IPS-18c (cell line): ENCODE results near the gene HOXA13.

ENCODE experiments used
- H3K4me3 ChIP-seq: 2 replicates; pipeline ENCODE4 v1.7.0; 2013; ENCODE audit warnings: low read depth, mild to moderate bottlenecking, low read length, moderate library complexity; ENCODE audit not compliant: insufficient read depth
- H3K9me3 ChIP-seq: one replicate; pipeline ENCODE4 v1.6.1; 2013; ENCODE audit warnings: mild to moderate bottlenecking, low read length, moderate library complexity; ENCODE audit not compliant: control insufficient read depth, insufficient read depth

The HOXA13 gene

GRCh38 chr7:27151341-27151930 lies 48.5 kb downstream of the HOXA13 start:
- Histone ChIP-seq H3K9me3 (peaks cover 2% of the 10 kb centered on the region), H3K4me3 (no peak overlapping the region)

- peaks cover 2% of the 10 kb centered on the region for H3K9me3 ChIP-seq
- peak overlapping the region; percentile 22; the same call in 1 of the 2 replicates for H3K4me3 ChIP-seq
Measured at GRCh38 chr7:27150568-27151340, 49.1 kb downstream of the HOXA13 start.

DNA sequence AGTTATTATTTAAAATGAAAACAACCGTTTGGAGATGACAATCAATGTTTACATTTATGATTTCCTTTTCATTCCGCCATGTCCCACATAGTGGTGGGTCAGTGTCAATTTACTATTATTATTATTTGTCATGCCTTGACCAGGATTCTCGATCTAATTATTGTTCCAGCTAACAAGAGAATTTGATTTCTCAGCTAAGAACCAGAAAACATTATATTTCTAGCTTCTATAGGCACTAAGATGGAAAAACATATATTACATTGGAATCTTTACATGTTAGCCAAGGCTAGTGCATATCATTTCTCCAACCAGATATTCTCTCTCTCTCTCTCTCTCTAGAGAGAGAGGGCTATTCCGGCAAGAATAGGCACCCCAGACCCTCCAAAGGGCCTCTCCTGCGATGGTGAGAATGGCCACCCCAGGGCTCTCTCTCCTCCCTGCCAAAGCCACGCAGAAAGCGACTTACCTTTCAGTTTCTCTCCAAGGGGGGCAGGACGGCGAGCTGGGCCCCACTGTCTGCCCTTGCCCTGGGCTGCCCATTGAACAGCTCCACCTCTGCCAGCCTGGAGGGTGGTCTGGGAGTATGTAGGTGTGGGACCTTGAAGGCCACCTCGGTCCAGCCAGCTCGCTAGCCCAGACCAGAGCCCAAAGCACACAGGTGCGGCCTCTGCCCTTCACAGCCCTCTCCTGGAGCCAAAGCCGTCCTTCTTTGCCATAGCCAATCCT lies 49.9 kb downstream of the HOXA13 start:
- no peak overlapping the region for H3K4me3 ChIP-seq
- peaks cover 2% of the 10 kb centered on the region for H3K9me3 ChIP-seq

- Histone ChIP-seq H3K4me3 (no peak overlapping the region), H3K9me3 (peaks cover 2% of the 10 kb centered on the region)
Measured at GRCh38 chr7:27148756-27149641, 50.9 kb downstream of the HOXA13 start.

- peaks cover 5% of the 10 kb centered on the region for H3K9me3 ChIP-seq
- no peak overlapping the region for H3K4me3 ChIP-seq
Measured at GRCh38 chr7:27148031-27148755, 51.7 kb downstream of the HOXA13 start.

DNA sequence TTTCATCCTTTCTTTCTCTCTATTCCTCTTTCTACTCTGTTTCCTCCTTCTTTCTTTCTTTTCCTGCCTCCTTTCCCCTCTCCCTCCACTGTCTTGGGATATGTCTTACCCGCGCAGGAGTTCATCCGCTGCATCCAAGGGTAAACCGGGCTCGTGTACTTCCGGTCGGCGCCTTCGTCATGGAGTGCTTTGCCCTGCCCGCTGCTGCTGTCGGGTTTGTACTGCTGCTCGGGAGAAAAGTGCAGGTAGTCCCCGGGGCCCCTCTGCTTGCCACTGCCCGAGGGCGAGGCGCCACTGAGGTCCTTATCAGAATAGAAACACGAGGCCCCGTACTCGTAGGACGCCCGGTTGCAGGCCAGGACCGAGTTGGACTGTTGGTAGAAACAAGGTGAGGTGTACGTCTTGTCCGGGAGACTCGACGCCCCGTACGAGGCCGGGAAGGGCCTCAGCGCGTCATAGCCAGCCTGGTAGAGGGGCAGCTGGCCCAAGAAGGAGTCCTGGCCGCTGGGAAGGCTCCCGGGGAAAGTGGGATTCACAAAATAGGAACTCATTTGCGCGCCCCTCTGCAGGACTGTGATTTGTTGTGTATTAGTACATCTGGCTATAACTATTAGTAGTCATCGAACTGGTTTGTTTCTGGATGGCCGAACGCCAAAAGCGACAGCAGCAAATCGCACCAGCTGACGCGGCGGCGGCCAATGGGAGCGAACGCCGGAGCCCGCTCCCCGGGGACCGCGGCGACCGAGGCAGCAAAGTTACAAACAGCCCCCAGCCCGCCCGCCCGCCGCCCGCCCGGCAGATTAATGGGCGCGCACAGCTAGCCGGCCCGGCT lies 52.5 kb downstream of the HOXA13 start, which contains the start of gene HOXA6:
Gene HOXA6, minus strand, starts transcription at position 576 of the 832 bp plus-strand sequence. Its CDS starts 25 bp downstream, at position 551.
- H3K9me3 ChIP-seq = peaks cover 7% of the 10 kb centered on the region
- H3K4me3 ChIP-seq = no peak within 1 kb of the TSS

GRCh38 chr7:27146491-27147198 lies 53.2 kb downstream of the HOXA13 start:
- Histone ChIP-seq H3K4me3 (no peak overlapping the region), H3K9me3 (peaks cover 7% of the 10 kb centered on the region)

DNA sequence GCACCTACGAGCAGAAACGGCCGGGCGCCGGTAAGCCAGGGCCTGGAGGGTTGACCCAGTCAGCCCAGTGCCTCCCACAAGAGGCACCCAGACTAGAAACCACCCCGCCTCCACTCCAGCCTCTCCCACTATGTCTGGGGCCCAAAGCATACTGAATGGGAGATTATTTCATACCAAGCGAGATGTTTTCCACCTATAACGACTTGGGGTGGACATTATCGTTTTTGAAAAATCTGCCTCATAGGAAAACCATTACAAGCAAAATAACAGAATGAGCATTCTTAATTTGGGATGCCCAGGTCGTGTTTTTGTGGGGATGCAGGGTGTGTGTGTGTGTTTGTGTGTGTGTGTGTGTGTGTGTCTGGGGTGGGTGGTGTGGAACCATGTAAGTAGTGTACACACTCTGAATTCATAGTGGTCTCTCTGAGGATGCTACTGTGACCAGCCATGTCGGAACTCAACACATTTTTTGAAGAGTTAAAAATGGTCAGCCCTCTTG lies 53.9 kb downstream of the HOXA13 start:
- Histone ChIP-seq H3K9me3 (peaks cover 7% of the 10 kb centered on the region), H3K4me3 (no peak overlapping the region)

- Histone ChIP-seq H3K4me3 (no peak overlapping the region), H3K9me3 (peaks cover 7% of the 10 kb centered on the region)
Measured at GRCh38 chr7:27145165-27145913, 54.6 kb downstream of the HOXA13 start.

GRCh38 chr7:27144781-27145164 lies 55.1 kb downstream of the HOXA13 start:
- peaks cover 7% of the 10 kb centered on the region for H3K9me3 ChIP-seq
- no peak overlapping the region for H3K4me3 ChIP-seq
